Measurements from ENCODE around the gene NR1D1.
A peak's percentile ranks its signal among the peaks of the same experiment; 100 is the strongest.

The NR1D1 gene

GRCh38 chr17:40087903-40088718 lies 12.3 kb downstream of the NR1D1 start:
- no peak for DNase-seq
- Mint-ChIP-seq H3K27ac (peak overlapping the region in 1 of 2 donors; percentile 10), H3K36me3 (ENCODE audit: insufficient read depth) (peaks cover 72% of the 10 kb centered on the region), H3K27me3 (no peaks in the 10 kb centered on the region), H3K9me3 (no peaks in the 10 kb centered on the region), H3K4me1 (ENCODE audit: low read depth in 2 of 2) (peaks cover 11 to 17% of the 10 kb centered on the region in 2 donors), H3K4me3 (no peak overlapping the region)
- ATAC-seq (replicated peaks) = no peak

GRCh38 chr17:40087049-40087794 lies 13.2 kb downstream of the NR1D1 start:
- DNase-seq = no peak
- Mint-ChIP-seq H3K4me1 (ENCODE audit: low read depth in 2 of 2) (peaks cover 11 to 17% of the 10 kb centered on the region in 2 donors), H3K27me3 (no peaks in the 10 kb centered on the region), H3K27ac (peak overlapping the region; percentile 10 to 72), H3K9me3 (no peaks in the 10 kb centered on the region), H3K36me3 (ENCODE audit: insufficient read depth) (peaks cover 65% of the 10 kb centered on the region), H3K4me3 (no peak overlapping the region)
- ATAC-seq (replicated peaks) = no peak

- Mint-ChIP-seq H3K9me3 (no peaks in the 10 kb centered on the region), H3K4me3 (no peak overlapping the region), H3K36me3 (ENCODE audit: insufficient read depth) (peaks cover 59% of the 10 kb centered on the region), H3K27me3 (no peaks in the 10 kb centered on the region), H3K27ac (peak overlapping the region; percentile 10 to 72), H3K4me1 (ENCODE audit: low read depth in 2 of 2) (peaks cover 11 to 14% of the 10 kb centered on the region in 2 donors)
- DNase-seq = peak; percentile 49 to 59 (median 54)
- peak; percentile 77 for ATAC-seq (replicated peaks)
Measured at GRCh38 chr17:40086150-40087044, 14.0 kb downstream of the NR1D1 start.

DNA sequence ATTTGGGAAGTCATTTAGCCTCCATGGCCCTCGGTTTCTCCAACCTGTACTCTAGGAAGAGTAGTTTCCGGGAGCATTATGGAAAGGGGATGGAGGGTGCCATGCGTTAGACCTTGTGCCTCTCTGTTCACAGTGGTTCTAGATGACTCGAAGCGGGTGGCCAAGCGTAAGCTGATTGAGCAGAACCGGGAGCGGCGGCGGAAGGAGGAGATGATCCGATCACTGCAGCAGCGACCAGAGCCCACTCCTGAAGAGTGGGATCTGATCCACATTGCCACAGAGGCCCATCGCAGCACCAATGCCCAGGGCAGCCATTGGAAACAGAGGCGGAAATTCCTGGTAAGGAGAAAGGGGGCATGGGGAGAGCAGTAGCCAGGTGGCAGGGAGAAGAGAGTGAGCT lies 15.9 kb downstream of the NR1D1 start:
- ATAC-seq (replicated peaks) = no peak
- H3K36me3 Mint-ChIP-seq (ENCODE audit: insufficient read depth) = peaks cover 52% of the 10 kb centered on the region
- no peak overlapping the region for H3K4me3 Mint-ChIP-seq
- H3K27me3 Mint-ChIP-seq = no peaks in the 10 kb centered on the region
- DNase-seq = no peak
- H3K4me1 Mint-ChIP-seq (ENCODE audit: low read depth in 2 of 2) = peaks cover 11 to 12% of the 10 kb centered on the region in 2 donors
- no peaks in the 10 kb centered on the region for H3K9me3 Mint-ChIP-seq
- H3K27ac Mint-ChIP-seq = no peak overlapping the region

- no peak for ATAC-seq (replicated peaks)
- Mint-ChIP-seq H3K4me3 (no peak overlapping the region), H3K27ac (no peak overlapping the region), H3K27me3 (no peaks in the 10 kb centered on the region), H3K4me1 (ENCODE audit: low read depth in 2 of 2) (peaks cover 18 to 19% of the 10 kb centered on the region in 2 donors), H3K9me3 (no peaks in the 10 kb centered on the region), H3K36me3 (ENCODE audit: insufficient read depth) (peaks cover 36% of the 10 kb centered on the region)
- DNase-seq = no peak
Measured at GRCh38 chr17:40079545-40079944, 20.8 kb downstream of the NR1D1 start.

- H3K27ac Mint-ChIP-seq = no peak overlapping the region
Measured at GRCh38 chr17:40076591-40076990, 23.8 kb downstream of the NR1D1 start.

GRCh38 chr17:40075942-40076498 lies 24.4 kb downstream of the NR1D1 start:
- H3K36me3 Mint-ChIP-seq (ENCODE audit: insufficient read depth) = peaks cover 25% of the 10 kb centered on the region
- no peak overlapping the region for H3K27ac Mint-ChIP-seq
- no peaks in the 10 kb centered on the region for H3K9me3 Mint-ChIP-seq
- peaks cover 36 to 39% of the 10 kb centered on the region in 2 donors for H3K4me1 Mint-ChIP-seq (ENCODE audit: low read depth in 2 of 2)
- ATAC-seq (replicated peaks) (no peak), DNase-seq (no peak)
- peak overlapping the region in 1 of 2 donors; percentile 63 for H3K4me3 Mint-ChIP-seq
- H3K27me3 Mint-ChIP-seq = no peaks in the 10 kb centered on the region

More at GRCh38 chr17:40076591-40076990, 23.8 kb downstream of the NR1D1 start:
- no peaks in the 10 kb centered on the region for H3K9me3 Mint-ChIP-seq
- ATAC-seq (replicated peaks) = no peak
- H3K36me3 Mint-ChIP-seq (ENCODE audit: insufficient read depth) = peaks cover 25% of the 10 kb centered on the region
- H3K27me3 Mint-ChIP-seq = no peaks in the 10 kb centered on the region
- peaks cover 33 to 34% of the 10 kb centered on the region in 2 donors for H3K4me1 Mint-ChIP-seq (ENCODE audit: low read depth in 2 of 2)
- DNase-seq = no peak
- no peak overlapping the region for H3K4me3 Mint-ChIP-seq

DNA sequence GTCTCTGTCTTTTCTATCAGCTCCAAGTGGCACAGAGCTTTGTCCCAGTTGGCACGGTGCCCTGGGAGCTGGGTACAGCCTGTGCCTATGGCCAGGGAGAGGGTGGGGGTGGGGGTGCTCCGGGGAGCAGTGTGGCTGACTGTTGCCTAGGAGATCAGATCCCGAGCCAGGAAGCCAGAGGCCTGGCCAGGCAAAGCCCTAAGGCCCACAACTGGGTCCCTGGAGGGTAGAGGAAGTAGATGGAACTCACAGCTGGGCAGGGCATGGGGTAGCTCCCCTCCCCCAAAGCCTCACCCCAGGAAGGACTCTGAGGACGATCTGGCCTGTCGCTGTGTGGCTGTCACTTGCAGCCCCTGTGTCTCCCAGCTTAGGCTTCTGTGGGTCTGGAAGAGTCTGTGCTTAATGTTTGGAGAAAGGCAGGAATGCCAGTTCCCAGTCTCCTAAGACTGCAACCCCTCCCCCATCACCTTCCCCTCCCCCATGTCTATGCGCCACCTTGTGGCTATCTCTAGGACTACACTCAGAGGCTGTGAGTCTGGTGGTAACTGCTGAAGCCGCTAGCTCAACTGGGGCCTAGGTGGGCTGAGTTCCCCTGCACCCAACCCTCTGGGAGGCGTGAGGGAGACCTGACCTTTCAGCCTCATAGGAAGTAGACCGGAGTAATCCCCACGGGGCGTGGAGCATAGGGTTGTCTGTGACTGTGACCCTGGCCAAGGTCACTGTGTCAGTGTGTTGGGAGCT lies 25.0 kb downstream of the NR1D1 start:
- H3K27me3 Mint-ChIP-seq = no peaks in the 10 kb centered on the region
- peaks cover 25% of the 10 kb centered on the region for H3K36me3 Mint-ChIP-seq (ENCODE audit: insufficient read depth)
- H3K4me3 Mint-ChIP-seq = peak overlapping the region in 1 of 2 donors; percentile 63
- peaks cover 41 to 46% of the 10 kb centered on the region in 2 donors for H3K4me1 Mint-ChIP-seq (ENCODE audit: low read depth in 2 of 2)
- ATAC-seq (replicated peaks) (peak; percentile 92), DNase-seq (peak; percentile 68 to 71 (median 71))
- H3K27ac Mint-ChIP-seq = no peak overlapping the region
- no peaks in the 10 kb centered on the region for H3K9me3 Mint-ChIP-seq

DNA sequence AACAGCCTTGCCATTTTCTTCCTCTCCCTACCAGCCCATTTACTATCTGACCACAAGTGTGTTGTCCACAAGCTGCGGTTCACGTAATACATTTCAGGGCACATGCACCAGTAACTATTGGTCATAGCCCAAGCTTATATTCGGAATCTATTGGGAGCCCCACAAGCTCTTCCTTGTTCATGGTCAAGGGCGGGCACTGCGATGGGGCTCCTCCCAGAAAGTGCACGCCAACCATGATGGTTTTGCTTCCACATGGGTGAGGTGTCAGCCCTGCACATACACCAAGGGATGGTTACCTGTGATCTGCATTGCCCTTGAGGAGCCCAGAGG lies 25.6 kb downstream of the NR1D1 start:
- Mint-ChIP-seq H3K4me1 (ENCODE audit: low read depth in 2 of 2) (peaks cover 46 to 51% of the 10 kb centered on the region in 2 donors), H3K36me3 (ENCODE audit: insufficient read depth) (peaks cover 20% of the 10 kb centered on the region), H3K9me3 (no peaks in the 10 kb centered on the region), H3K27me3 (no peaks in the 10 kb centered on the region), H3K4me3 (no peak overlapping the region), H3K27ac (no peak overlapping the region)
- DNase-seq = no peak
- ATAC-seq (replicated peaks) = no peak

DNA sequence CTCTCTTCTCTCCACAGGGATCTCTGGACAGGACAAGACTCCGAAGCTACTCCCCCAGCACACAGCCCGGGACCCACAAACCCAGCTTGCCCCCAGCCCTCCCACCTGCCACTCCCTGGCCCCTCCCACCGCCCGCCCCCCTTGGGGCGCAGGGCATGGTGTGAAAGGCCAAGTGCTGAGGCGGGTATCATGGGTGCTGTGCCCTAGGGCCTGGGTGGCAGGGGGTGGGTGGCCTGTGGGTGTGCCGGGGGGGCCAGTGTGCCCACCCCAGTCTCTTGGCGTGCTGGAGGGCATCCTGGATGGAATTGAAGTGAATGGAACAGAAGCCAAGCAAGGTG lies 26.2 kb downstream of the NR1D1 start:
- no peak overlapping the region for H3K4me3 Mint-ChIP-seq
- H3K9me3 Mint-ChIP-seq = no peaks in the 10 kb centered on the region
- no peaks in the 10 kb centered on the region for H3K27me3 Mint-ChIP-seq
- H3K27ac Mint-ChIP-seq = peak overlapping the region; percentile 62 to 85
- no peak for ATAC-seq (replicated peaks)
- H3K4me1 Mint-ChIP-seq (ENCODE audit: low read depth in 2 of 2) = peaks cover 53 to 56% of the 10 kb centered on the region in 2 donors
- peaks cover 26% of the 10 kb centered on the region for H3K36me3 Mint-ChIP-seq (ENCODE audit: insufficient read depth)
- no peak for DNase-seq

- Mint-ChIP-seq H3K27me3 (no peaks in the 10 kb centered on the region), H3K9me3 (no peaks in the 10 kb centered on the region), H3K4me1 (ENCODE audit: low read depth in 2 of 2) (peaks cover 58 to 61% of the 10 kb centered on the region in 2 donors), H3K4me3 (no peak overlapping the region), H3K27ac (peak overlapping the region; percentile 62 to 85), H3K36me3 (ENCODE audit: insufficient read depth) (peaks cover 26% of the 10 kb centered on the region)
- ATAC-seq (replicated peaks) = no peak
- DNase-seq = no peak
Measured at GRCh38 chr17:40073454-40074174, 26.8 kb downstream of the NR1D1 start.

- DNase-seq (no peak), ATAC-seq (replicated peaks) (no peak)
- Mint-ChIP-seq H3K4me3 (no peak overlapping the region), H3K36me3 (ENCODE audit: insufficient read depth) (peaks cover 25% of the 10 kb centered on the region), H3K27me3 (no peaks in the 10 kb centered on the region), H3K27ac (peak overlapping the region in 1 of 2 donors; percentile 85), H3K9me3 (no peaks in the 10 kb centered on the region), H3K4me1 (ENCODE audit: low read depth in 2 of 2) (peaks cover 66 to 68% of the 10 kb centered on the region in 2 donors)
Measured at GRCh38 chr17:40072735-40073346, 27.5 kb downstream of the NR1D1 start.

Measured in effector memory CD8-positive, alpha-beta T cell (primary cell).